NB4 (cell line): ENCODE data around the gene OCLN.
A peak's percentile ranks its signal among the peaks of the same experiment; 100 is the strongest.
"Not testable (repeated sequence)": the region's sequence is repeated elsewhere in the genome, so short reads cannot be mapped to it uniquely, and the experiment has no call there.

Experiments used
- DNase-seq: peaks from one replicate; pipeline ENCODE4 v3.0.0; 2010; ENCODE audit warnings: low read depth
- H3K4me3 ChIP-seq: one replicate; pipeline ENCODE4 v1.5.1; 2011; ENCODE audit warnings: mild to moderate bottlenecking, low read depth, low read length, moderate library complexity
- MYC ChIP-seq: IDR thresholded peaks from 2 replicates; pipeline ENCODE4 v1.6.1; 2011; ENCODE audit warnings: low read depth, low read length
- POLR2A ChIP-seq: IDR thresholded peaks from 2 replicates; pipeline ENCODE4 v1.6.1; 2011; ENCODE audit warnings: mild to moderate bottlenecking; ENCODE audit not compliant: insufficient read length; ENCODE audit errors: extremely low read depth
- TF ChIP-seq, protein P1 (sequence below): IDR thresholded peaks from one replicate; pipeline ENCODE4 v1.5.1; 2012; ENCODE audit warnings: low read depth, low read length
- TF ChIP-seq, protein P2 (sequence below): IDR thresholded peaks from 2 replicates; pipeline ENCODE4 v1.6.1; 2011; ENCODE audit warnings: low read depth, low read length

The OCLN gene, protein sequence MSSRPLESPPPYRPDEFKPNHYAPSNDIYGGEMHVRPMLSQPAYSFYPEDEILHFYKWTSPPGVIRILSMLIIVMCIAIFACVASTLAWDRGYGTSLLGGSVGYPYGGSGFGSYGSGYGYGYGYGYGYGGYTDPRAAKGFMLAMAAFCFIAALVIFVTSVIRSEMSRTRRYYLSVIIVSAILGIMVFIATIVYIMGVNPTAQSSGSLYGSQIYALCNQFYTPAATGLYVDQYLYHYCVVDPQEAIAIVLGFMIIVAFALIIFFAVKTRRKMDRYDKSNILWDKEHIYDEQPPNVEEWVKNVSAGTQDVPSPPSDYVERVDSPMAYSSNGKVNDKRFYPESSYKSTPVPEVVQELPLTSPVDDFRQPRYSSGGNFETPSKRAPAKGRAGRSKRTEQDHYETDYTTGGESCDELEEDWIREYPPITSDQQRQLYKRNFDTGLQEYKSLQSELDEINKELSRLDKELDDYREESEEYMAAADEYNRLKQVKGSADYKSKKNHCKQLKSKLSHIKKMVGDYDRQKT

DNA sequence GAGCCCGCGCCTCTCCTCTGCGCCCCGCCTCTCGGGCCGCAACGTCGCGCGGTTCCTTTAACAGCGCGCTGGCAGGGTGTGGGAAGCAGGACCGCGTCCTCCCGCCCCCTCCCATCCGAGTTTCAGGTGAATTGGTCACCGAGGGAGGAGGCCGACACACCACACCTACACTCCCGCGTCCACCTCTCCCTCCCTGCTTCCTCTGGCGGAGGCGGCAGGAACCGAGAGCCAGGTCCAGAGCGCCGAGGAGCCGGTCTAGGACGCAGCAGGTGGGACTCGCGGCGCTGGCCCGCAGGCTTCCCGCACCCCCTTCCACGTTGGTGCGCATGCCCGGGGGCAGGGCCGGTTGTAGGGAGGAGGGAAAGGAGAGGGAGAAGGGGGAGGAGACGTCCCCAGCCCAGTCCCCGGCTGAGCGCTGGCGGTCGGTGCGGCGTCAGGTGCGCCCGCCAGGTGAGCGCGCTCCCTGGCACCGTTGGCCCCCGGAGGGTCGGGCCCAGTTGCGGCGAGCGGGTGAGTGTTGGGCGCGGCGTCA, at the start of gene OCLN:
OCLN (plus strand) TSS at position 400 of the 532 bp plus-strand sequence. CDS start 11,455 bp downstream, outside the sequence.
- peak; percentile 29 for DNase-seq
- TF ChIP-seq MYC (no peak), POLR2A (no peak)
- TF ChIP-seq, protein P1, sequence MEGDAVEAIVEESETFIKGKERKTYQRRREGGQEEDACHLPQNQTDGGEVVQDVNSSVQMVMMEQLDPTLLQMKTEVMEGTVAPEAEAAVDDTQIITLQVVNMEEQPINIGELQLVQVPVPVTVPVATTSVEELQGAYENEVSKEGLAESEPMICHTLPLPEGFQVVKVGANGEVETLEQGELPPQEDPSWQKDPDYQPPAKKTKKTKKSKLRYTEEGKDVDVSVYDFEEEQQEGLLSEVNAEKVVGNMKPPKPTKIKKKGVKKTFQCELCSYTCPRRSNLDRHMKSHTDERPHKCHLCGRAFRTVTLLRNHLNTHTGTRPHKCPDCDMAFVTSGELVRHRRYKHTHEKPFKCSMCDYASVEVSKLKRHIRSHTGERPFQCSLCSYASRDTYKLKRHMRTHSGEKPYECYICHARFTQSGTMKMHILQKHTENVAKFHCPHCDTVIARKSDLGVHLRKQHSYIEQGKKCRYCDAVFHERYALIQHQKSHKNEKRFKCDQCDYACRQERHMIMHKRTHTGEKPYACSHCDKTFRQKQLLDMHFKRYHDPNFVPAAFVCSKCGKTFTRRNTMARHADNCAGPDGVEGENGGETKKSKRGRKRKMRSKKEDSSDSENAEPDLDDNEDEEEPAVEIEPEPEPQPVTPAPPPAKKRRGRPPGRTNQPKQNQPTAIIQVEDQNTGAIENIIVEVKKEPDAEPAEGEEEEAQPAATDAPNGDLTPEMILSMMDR: no peak
- TF ChIP-seq, protein P2, sequence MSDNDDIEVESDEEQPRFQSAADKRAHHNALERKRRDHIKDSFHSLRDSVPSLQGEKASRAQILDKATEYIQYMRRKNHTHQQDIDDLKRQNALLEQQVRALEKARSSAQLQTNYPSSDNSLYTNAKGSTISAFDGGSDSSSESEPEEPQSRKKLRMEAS: no peak
- H3K4me3 ChIP-seq: peak within 1 kb of the TSS; percentile 50

DNA sequence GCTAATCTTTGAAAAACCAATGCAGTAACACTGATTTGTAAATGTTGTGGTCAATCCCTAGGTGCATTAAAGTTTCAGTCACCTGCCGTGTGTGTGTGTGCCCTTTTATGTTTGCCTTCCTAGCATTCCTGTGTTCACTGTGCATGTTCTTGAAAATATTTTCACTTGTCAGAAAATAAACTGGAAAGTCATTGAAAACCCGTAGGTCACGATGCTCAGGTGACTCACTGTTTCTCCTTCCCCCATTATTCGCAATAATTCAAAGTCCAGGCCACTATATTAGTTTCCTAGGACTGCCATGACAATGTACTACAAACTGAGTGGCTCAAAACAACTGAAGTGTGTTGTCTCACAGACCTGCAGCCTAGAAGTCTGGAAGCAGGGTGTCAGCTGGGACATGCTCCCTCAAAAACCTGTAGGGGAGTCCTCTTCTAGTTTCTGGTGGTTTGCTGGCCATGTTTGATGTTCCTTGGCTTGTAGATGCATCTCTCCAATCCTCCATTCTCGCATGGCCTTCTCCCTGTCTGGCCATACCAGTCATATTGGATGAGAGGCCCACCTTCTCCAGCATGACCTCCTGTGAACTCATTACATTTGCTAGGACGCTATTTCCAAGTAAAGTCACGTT, 48.3 kb upstream of the OCLN start:
- TF ChIP-seq MYC (no peak), POLR2A (no peak)
- TF ChIP-seq, protein P1: no peak
- TF ChIP-seq, protein P2: no peak
- H3K4me3 ChIP-seq: no peak overlapping the region
- DNase-seq: no peak

DNA sequence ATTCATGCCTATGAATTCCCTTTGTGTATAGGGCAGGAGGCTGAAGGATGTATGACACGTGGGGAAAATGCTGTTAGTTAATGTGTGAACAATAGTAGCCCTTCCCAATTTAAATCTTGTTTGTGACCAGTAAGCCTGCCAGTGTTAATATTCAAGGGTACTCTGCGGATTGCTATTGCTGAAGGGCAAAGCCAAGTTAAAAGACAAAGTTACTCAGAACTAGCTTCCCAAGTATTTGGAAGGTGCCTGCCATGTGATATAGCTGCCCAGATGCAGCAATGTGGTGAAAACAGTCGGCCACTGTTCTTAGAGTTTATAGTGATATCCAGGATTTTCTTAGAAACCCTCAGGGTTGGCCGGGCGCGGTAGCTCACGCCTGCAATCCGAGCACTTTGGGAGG, 43.1 kb upstream of the OCLN start:
- H3K4me3 ChIP-seq: no peak overlapping the region
- DNase-seq: no peak
- TF ChIP-seq, protein P2: no peak
- TF ChIP-seq POLR2A: no peak
- TF ChIP-seq MYC: no peak
- TF ChIP-seq, protein P1: no peak

DNA sequence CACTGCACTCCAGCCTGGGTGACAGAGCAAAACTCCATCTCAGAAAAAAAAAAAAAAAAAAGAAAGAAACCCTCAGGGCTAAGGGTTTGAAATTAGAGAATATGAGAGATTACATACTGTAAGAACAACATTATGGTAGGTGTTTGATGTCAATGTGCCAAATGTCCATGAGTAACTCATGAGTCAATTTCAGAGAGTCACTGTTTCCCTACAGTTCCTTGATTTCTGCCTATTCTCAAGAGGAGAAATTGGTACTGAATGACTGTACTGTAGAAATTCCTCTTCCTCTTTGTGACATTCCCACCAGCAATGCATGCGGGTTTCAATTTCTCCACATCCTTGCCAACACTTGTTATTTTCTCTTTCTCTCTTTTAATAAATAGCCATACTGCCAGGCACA, 42.5 kb upstream of the OCLN start:
- no peak overlapping the region for H3K4me3 ChIP-seq
- no peak for TF ChIP-seq MYC
- TF ChIP-seq, protein P1: no peak
- TF ChIP-seq, protein P2: no peak
- TF ChIP-seq POLR2A: no peak
- DNase-seq: no peak

DNA sequence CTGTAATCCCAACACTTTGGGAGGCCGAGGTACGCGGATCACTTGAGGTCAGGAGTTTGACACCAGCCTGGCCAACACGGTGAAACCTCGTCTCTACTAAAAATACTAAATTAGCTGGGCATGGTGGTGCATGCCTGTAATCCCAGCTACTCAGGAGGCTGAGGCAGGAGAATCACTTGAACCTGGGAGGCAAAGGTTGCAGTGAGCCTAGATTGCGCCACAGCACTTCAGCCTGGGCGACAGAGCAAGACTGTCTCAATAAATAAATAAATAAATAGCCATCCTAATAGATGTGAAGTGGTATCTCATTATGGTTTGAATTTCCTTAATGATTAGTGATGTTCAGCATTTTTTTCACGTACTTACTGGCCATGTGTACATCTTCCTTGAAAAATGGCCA, 42.1 kb upstream of the OCLN start:
- not testable (repeated sequence) for DNase-seq, H3K4me3 ChIP-seq
